Coronary artery (tissue), 2 donors: ENCODE results near the gene TENM3.
"Not testable (repeated sequence)": the region's sequence is repeated elsewhere in the genome, so short reads cannot be mapped to it uniquely, and the experiment has no call there.

Source experiments
- DNase-seq: peaks from one replicate; pipeline ENCODE4 v3.0.0-alpha.2; 2017; ENCODE audit warnings: low spot score
- H3K27ac ChIP-seq, 2 donors: fragments of 200-600 bp; sonication (generic); one replicate each; pipeline ENCODE4 v1.5.1; 2016 to 2019
- H3K4me3 ChIP-seq: fragments of 200-600 bp; sonication (generic); 2 replicates; pipeline ENCODE4 v1.5.1; 2016; ENCODE audit warnings: mild to moderate bottlenecking, moderate library complexity
- CTCF ChIP-seq: fragments of 200-600 bp; sonication (generic); IDR thresholded peaks from one replicate; pipeline ENCODE4 v1.5.1; 2019; ENCODE audit warnings: antibody characterized with exemption

Gene TENM3

GRCh38 chr4:182384631-182385091, 141.5 kb downstream of the TENM3 start:
- no peak for TF ChIP-seq CTCF
- Histone ChIP-seq H3K4me3 (no peak overlapping the region), H3K27ac (no peak overlapping the region)
- no peak for DNase-seq

GRCh38 chr4:182385897-182386296, 142.7 kb downstream of the TENM3 start:
- no peak for TF ChIP-seq CTCF
- no peak overlapping the region for H3K4me3 ChIP-seq
- H3K27ac ChIP-seq: no peak overlapping the region
- DNase-seq: no peak

- not testable (repeated sequence) for DNase-seq, H3K4me3 ChIP-seq, H3K27ac ChIP-seq
Observed at GRCh38 chr4:182386576-182386975, 143.4 kb downstream of the TENM3 start.

- Histone ChIP-seq H3K27ac (no peak overlapping the region), H3K4me3 (no peak overlapping the region)
- no peak for TF ChIP-seq CTCF
- no peak for DNase-seq
Observed at GRCh38 chr4:182391111-182391684, 148.0 kb downstream of the TENM3 start.

- no peak for TF ChIP-seq CTCF
- DNase-seq: no peak
- no peak overlapping the region for H3K4me3 ChIP-seq
- no peak overlapping the region for H3K27ac ChIP-seq
Observed at GRCh38 chr4:182394181-182394580, 151.0 kb downstream of the TENM3 start.

- H3K4me3 ChIP-seq: no peak overlapping the region
- no peak for DNase-seq
- no peak for TF ChIP-seq CTCF
- no peak overlapping the region for H3K27ac ChIP-seq
Observed at GRCh38 chr4:182400081-182400480, 156.9 kb downstream of the TENM3 start.

GRCh38 chr4:182400790-182401189, 157.6 kb downstream of the TENM3 start:
- DNase-seq: no peak
- TF ChIP-seq CTCF: no peak
- Histone ChIP-seq H3K27ac (no peak overlapping the region), H3K4me3 (no peak overlapping the region)

GRCh38 chr4:182404376-182404775, 161.2 kb downstream of the TENM3 start:
- no peak for DNase-seq
- H3K27ac ChIP-seq: no peak overlapping the region
- no peak overlapping the region for H3K4me3 ChIP-seq
- no peak for TF ChIP-seq CTCF
